RPMI7951 (cell line): ENCODE results near the gene NAV2. TPM values are rescaled to one million over a fixed set of nuclear protein-coding genes. Genes with fewer than 3 reads are reported as not detected.

Source experiments
- DNase-seq: peaks from one replicate; pipeline ENCODE4 v3.0.0-alpha.2; 2012; ENCODE audit warnings: low read depth
- total RNA-seq: library from RNA; depleted of rRNA; stranded (reverse); fragments of >200 nt; shearing (Covaris generic); gene quantifications from 2 replicates; pipeline ENCODE4 v1.2.3, GENCODE V29; 2014

The NAV2 gene
- total RNA-seq, 1 experiment from 2014 or later: 7.1 TPM

DNA sequence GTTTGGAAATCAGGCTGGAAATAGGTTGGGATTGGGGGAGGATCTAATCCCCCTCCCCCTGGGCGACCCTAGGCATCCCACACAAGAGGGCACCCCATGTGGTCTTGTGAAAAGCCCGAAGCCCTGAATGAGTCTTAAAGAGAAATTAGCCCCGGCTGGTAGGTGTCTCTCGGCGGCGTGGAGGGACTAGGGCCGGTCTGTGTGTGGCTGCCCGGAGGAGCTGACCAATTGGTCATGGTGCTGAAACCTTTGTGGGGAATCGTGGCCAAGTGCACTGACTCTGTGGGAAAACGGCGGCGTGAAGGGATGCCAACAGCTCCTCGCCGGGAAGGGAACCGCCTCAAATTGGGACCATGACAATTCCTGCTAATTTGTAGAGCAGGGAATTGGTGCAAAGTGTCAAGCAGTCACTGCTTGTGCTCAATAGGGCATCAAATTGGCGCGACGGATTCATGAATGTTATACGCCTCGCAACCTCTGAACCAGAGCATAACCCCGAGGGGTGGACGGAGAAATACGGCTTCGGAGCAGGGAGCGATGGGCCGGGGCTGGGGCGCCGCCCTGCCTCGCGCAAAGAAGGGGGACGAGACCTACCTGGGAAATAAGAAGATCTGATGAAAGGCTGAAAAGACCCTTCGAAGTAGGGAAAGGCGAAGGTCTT is 446.1 kb downstream of the NAV2 start:
- DNase-seq: peak; percentile 59

DNA sequence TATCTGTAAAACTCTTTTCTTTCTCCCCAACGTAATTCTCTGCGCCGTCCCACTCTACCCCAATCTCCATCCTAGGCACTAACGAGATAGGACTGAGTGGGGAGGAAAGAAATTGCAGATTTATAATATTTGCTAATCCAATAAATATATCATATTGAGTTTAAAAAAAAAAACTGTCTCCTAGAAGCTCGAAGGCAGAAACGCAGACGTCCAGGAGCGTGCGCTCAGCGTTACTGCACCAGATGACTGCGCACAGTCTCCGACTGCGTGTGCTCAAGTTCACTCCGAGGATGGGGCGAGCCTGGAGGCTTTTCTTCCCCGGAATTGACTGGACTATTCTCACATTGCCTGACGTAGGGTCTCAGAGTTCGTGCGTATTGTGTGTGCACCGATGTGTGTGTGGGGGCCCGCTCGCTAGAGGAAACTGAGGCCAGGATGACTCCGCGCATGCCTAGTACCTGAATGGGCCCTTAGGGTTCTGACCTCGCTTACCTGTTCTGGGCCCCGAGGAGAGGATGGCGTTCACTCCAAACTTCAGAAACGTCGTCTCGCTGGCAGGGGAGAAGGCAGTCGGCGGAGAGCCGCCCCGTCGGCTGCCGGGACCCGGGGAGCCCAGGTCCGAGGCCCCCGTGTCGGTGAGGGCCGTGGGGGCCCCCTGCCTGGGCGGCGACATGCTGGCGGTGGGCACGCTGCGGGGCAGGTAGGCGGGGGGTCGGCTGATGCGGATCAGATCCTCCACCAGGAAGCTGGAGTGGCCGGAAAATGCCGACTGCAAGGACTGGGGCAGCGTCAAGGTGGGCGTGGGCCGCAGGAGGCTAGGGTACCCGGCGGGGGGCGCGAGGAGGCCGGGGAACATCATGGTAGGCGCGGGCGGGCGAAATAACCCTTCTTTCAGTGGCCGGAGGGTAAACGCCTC is 447.1 kb downstream of the NAV2 start:
- DNase-seq: no peak

DNA sequence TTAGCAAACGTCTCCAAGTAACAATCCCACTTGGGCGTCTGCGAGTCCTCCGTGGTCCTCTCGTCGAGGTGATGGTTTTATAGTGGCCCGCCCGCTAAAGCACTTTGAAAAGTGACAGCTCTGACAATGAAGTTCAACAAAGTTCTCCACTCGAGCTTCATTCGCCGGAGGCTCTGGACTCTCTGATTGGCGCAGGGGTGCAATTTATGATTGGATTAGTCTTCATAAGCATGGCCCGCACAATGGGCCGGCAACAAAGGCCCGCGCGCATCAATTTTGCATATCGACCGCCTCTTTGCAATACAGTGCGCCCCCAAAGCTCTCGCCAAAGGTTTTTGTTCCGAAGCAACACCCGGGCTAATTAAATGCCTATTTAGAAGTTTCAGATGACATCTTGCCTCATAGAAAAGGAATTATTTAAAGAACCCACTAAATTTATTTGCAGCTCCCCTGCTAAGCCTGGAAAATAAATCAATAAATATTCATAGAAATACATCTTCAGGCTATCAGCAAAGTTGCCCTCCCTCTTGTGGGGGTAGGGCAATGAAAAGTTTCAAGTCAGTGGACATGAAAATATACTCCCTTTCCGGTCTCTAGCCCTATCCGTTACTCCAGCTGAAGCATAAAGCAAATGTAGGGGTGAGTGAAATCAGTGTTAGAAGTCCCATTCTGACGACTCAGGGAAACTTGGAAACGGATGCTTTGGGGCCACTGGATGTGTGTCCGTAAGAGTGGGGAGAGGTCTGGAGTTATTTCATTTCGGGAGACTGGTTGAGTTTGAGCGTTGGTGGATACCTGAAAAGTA is 448.0 kb downstream of the NAV2 start, which contains the start of gene DBX1:
Gene DBX1 (minus strand): TSS at position 51 of the 805 bp plus-strand sequence. CDS start 151 bp downstream, outside the sequence.
- no peak for DNase-seq

DNA sequence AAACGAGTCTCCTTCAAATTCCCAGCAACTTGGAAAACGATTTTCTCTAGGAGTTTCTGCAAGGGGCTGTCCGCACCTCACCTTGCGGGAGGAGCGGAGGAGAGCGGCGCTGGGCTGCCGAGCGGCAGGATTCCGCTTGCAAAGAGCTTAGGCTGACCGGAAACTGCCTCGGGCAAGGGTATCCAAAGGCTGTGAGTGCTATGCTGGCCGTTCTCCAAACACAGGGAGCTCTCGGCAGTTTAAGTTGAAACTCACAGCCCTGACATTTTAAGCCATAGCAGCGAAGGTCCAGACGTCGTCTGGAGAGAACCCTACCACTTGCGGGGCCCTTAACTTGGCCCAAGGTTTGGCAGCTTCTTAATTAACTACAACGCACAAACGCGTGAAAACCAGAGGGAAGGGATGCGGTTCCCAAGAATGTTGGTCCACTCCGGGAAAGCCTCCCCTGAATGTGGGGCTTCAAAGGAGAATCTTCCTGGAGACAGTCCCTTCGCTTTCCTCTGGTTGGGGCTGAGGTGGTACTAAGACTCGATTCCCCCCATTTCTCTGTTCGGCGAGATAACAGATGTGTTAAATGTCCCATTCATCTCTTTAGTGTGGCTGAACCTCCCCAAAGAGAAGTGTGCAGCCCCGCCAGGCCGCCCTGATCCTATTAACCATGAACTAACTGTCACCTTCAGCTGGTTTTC is 448.7 kb downstream of the NAV2 start:
- DNase-seq: peak; percentile 63

DNA sequence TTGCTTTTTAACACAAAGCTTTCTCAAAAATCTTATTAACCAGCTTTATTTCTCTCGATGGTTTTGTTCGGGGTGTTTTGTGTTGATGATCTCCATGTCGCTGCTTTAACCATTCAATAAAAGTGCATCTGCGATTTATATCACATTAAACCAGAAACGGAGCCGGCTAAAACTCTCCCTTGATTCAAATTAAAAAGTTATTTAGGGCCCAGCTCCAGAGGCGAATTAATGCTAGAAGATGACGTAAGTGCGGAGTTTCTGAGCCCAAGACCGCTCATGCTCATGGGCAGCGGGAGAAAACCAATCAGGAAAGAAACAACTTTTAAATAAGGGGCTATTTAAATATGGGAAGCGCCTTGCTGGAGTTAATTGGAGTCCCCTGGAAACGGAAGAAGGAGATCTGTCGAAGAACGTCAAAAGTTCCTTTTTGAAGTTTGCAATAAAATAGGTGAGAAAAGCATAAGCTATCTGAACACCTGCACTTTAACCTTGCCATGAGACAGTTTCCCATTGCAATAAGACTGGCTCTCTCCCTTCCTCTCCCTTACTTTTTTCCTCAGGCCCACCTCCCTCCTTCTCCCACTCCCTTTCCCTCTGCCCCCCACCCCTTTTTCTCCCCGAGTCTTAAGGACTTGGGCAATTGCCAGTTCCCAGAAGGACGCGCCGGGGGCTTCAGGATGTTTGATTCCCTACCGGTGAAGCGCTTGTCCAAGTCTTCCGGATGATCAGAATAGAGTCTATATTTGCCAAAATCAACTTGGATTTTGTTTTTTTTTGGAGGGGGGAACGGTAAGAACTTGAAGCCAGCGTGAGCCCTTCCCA is 449.5 kb downstream of the NAV2 start:
- no peak for DNase-seq

DNA sequence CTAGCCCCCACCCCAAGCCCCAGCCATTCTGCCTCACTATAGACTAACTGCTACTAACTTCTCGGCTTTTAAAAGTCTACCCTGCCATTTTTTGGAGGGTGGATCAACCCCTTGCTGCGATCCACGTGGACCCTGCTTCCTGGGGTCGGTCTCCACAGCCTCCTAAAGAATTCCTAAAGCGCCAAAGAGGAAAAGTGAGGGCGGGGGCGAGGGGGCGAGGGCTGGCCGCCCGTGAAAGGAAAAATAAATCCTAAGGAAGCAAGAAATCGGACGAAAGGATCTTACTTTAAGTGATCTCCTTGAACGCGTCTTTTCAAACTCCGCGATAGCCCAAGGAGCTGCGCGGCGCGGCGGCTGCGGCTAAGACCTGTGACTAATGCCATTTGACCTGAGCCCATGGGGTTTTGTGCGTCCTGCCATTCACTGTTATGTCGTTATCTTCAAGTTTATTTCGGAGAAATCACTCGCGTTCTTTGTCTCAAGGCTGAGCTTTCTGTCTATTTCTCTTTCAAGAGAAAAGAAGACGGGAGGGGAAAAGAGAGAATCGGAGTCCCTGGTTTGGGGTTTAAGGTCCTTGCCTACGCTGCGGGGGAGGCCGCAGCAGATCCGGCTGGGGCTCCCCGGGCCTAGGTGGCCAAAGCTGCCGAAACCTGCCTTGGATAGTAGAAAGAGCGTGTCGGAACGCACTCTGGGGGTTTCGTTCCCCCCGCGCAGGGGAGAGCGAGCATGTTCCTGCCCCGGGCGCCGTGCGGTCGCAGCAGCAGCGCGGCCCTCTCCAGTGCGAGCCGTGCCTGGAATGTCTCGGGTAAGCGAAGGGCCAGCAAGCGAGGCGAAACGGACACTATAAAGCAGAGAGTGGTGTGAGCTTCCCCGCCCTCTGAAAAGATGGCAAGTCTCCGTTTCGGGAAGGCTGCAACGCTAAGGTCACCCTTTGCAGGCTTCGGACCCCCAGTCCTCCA is 450.5 kb downstream of the NAV2 start:
- DNase-seq: peak; percentile 22

DNA sequence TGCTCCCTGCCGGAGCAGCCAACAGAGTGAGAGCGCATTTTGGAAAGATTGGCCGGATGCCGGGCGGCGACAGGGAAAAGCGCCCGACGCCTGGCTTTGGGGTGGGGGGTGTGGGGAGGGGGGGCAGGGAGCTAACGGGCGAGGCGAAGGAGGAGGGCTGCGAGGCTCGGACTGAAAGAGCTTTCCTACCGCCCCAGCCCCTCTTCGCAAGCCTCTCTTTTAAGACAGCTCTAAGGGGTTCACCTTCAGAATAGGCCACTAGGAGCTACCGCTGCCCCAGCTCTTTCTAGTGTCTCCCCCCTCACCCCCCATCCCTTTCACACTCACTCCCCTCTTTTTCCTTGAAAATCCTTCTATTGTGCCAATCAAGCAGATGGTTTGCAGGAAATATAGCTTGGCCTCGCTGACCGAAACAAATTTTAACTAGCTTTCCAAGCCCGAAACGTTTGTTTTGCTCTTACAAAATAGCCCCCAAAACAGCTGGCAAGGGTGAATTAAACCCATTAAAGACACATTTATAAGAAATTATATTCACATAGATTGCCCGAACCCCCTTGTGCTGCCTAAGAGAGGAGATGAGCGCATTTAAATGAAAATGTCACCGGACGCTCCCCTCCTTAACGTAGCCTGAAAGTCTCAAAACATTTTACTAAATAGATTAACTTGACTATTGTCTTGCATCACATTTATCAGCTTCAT is 451.3 kb downstream of the NAV2 start:
- DNase-seq: no peak
